CD14-positive monocyte (primary cell): ENCODE results near the gene H1-8. TPM values are rescaled to one million over a fixed set of nuclear protein-coding genes. Genes with fewer than 3 reads are reported as not detected.

Experiments used
- DNase-seq, 3 donors: peaks; one replicate each; pipeline ENCODE4 v3.0.0-alpha.2; 2011 to 2022
- H2AFZ ChIP-seq: 2 replicates; pipeline ENCODE4 v1.6.0; 2012; ENCODE audit warnings: mild to moderate bottlenecking, low read depth, low read length, inconsistent platforms; ENCODE audit not compliant: insufficient read depth, poor library complexity, severe bottlenecking
- H3K27ac ChIP-seq, 2 donors: 1 replicate in 1 of 2; 2 replicates in 1 of 2; pipeline ENCODE4 v1.5.1; 2012 to 2013; ENCODE audit warnings: low read length in 2 of 2, control low read depth in 1 of 2, inconsistent platforms in 1 of 2, low read depth in 1 of 2, mild to moderate bottlenecking in 1 of 2
- H3K27me3 ChIP-seq, 2 donors: one replicate each; pipeline versions ENCODE4 v1.6.0 to v1.6.1; 2011 to 2013; ENCODE audit warnings: low read length in 2 of 2; ENCODE audit not compliant: control insufficient read depth in 2 of 2, insufficient read depth in 2 of 2
- H3K36me3 ChIP-seq, 2 donors: replicated peaks in 1 of 2; 1 replicate in 1 of 2; 2 replicates in 1 of 2; pipeline versions ENCODE4 v1.5.1 to v1.6.1; 2012 to 2013; ENCODE audit warnings: low read length in 2 of 2, control low read depth in 1 of 2, inconsistent platforms in 1 of 2, mild to moderate bottlenecking in 1 of 2; ENCODE audit not compliant: insufficient read depth in 2 of 2, control insufficient read depth in 1 of 2
- H3K4me1 ChIP-seq, 2 donors: 1 replicate in 1 of 2; 2 replicates in 1 of 2; pipeline versions ENCODE4 v1.5.1 to v1.6.1; 2012 to 2013; ENCODE audit warnings: low read length in 2 of 2, control low read depth in 1 of 2, inconsistent platforms in 1 of 2, mild to moderate bottlenecking in 1 of 2, moderate library complexity in 1 of 2; ENCODE audit not compliant: insufficient read depth in 2 of 2, control insufficient read depth in 1 of 2
- H3K4me2 ChIP-seq: replicated peaks from 2 replicates; pipeline ENCODE3; 2012; ENCODE audit warnings: low read length, moderate library complexity, mild to moderate bottlenecking; ENCODE audit not compliant: poor library complexity, severe bottlenecking; ENCODE audit errors: extremely low read depth
- H3K4me3 ChIP-seq, 3 experiments: fragments of 200-600 bp in 1 of 3; sonication (generic) in 1 of 3; replicated peaks in 1 of 3; 1 replicate in 2 of 3; 2 replicates in 1 of 3; pipeline ENCODE4 v1.5.1; 2011 to 2013; ENCODE audit warnings: low read length in 3 of 3, mild to moderate bottlenecking in 3 of 3, control low read depth in 2 of 3, low read depth in 2 of 3, inconsistent platforms in 1 of 3, moderate library complexity in 1 of 3
- H3K79me2 ChIP-seq: 2 replicates; pipeline ENCODE4 v1.6.0; 2012; ENCODE audit warnings: mild to moderate bottlenecking, control low read depth, inconsistent platforms, low read length, moderate library complexity; ENCODE audit not compliant: insufficient read depth
- H3K9ac ChIP-seq: 2 replicates; pipeline ENCODE4 v1.6.0; 2017; ENCODE audit warnings: low read length, mild to moderate bottlenecking; ENCODE audit not compliant: insufficient read depth, poor library complexity, severe bottlenecking
- H3K9me3 ChIP-seq, 2 donors: replicated peaks in 1 of 2; 1 replicate in 1 of 2; 2 replicates in 1 of 2; pipeline versions ENCODE4 v1.5.1 to v1.6.1; 2012 to 2013; ENCODE audit warnings: low read length in 2 of 2, control low read depth in 1 of 2; ENCODE audit not compliant: control insufficient read depth in 1 of 2, insufficient read depth in 1 of 2
- H4K20me1 ChIP-seq: 2 replicates; pipeline ENCODE4 v1.6.0; 2012; ENCODE audit warnings: mild to moderate bottlenecking, low read length, control low read depth, moderate library complexity; ENCODE audit not compliant: insufficient read depth
- H3K27ac Mint-ChIP-seq, 7 donors: one replicate each; pipeline ENCODE4 v1.8.0; 2020; ENCODE audit warnings: mild to moderate bottlenecking in 7 of 7, mixed read lengths in 7 of 7, moderate library complexity in 6 of 7, inconsistent platforms in 2 of 7
- H3K27me3 Mint-ChIP-seq, 3 donors: one replicate each; pipeline ENCODE4 v1.8.0; 2021 to 2022; ENCODE audit warnings: low read depth in 3 of 3, mild to moderate bottlenecking in 3 of 3, mixed read lengths in 3 of 3, moderate library complexity in 3 of 3, inconsistent platforms in 1 of 3
- H3K36me3 Mint-ChIP-seq, 2 donors: one replicate each; pipeline ENCODE4 v1.8.0; 2020; ENCODE audit warnings: mixed read lengths in 2 of 2, inconsistent platforms in 1 of 2, mild to moderate bottlenecking in 1 of 2
- H3K4me1 Mint-ChIP-seq: one replicate; pipeline ENCODE4 v1.8.0; 2020; ENCODE audit warnings: mild to moderate bottlenecking, mixed read lengths
- H3K4me3 Mint-ChIP-seq, 2 donors: one replicate each; pipeline ENCODE4 v1.8.0; 2020; ENCODE audit warnings: mild to moderate bottlenecking in 2 of 2, mixed read lengths in 2 of 2, moderate library complexity in 1 of 2
- H3K9me3 Mint-ChIP-seq, 7 donors: one replicate each; pipeline ENCODE4 v1.8.0; 2020 to 2022; ENCODE audit warnings: mixed read lengths in 7 of 7, mild to moderate bottlenecking in 6 of 7, moderate library complexity in 6 of 7, inconsistent platforms in 2 of 7
- WGBS: methylation state at CpG from one replicate; pipeline ENCODE4 v1.1.5; 2013; ENCODE audit warnings: missing lambda C conversion rate; ENCODE audit not compliant: insufficient coverage; 5-methylcytosine and 5-hydroxymethylcytosine counted together
- intact Hi-C, 2 donors: fragments of 100-400 bp; cut with micrococcal nuclease; formaldehyde crosslinking; loops; one replicate each; pipeline versions ENCODE4 v1.15.0 to v1.15.1; 2023
- polyA plus RNA-seq, 3 donors: library from polyadenylated mRNA; depleted of rRNA in 1 of 3; unstranded in 2 of 3; stranded (reverse) in 1 of 3; fragments of 300-500 nt in 2 of 3; fragments of >200 nt in 1 of 3; fragmentation: Illumina TruSeq in 2 of 3; gene quantifications; 1 replicate in 2 of 3; 2 replicates in 1 of 3; pipeline ENCODE4 v1.2.3, GENCODE V29; 2012 to 2021
- TF ChIP-seq, protein P1 (sequence below): fragments of 200-600 bp; IDR thresholded peaks from one replicate; pipeline ENCODE4 v1.8.0; 2022; ENCODE audit warnings: antibody characterized with exemption, mild to moderate bottlenecking

H1-8 gene
- polyA plus RNA-seq, 3 donors, result not detected

DNA sequence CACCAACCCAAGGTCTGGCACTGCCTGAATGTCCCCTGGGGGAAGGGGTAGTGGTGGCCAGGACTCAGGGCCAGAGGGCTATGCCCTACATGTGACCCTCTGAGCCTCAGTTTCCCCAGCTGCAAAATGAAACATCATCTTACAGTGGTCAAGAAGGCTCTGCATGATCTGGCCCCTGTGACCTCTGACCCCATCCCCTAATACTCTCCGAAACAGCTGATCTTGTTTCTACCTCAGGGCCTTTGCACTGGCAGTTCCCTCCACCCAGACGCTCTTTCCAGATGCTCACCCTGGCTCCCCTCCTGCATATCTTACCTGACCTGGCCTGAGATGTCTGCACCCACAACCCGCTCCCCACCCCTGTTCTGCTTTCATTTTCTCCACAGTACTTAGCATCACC is 41.7 kb downstream of the H1-8 start:
- Histone ChIP-seq H3K27ac (no peak overlapping the region), H3K27me3 (no peaks in the 10 kb centered on the region), H3K4me1 (peaks cover 18 to 19% of the 10 kb centered on the region in 2 donors), H3K36me3 (peaks cover 46 to 99% of the 10 kb centered on the region in 2 donors), H4K20me1 (peaks cover 77% of the 10 kb centered on the region), H3K4me2 (no peak overlapping the region), H3K9ac (no peak overlapping the region), H3K79me2 (peaks cover 6% of the 10 kb centered on the region), H3K9me3 (no peaks in the 10 kb centered on the region), H2AFZ (no peak overlapping the region), H3K4me3 (no peak overlapping the region)
- peaks cover 0 to 2% (median 0%) of the 10 kb centered on the region in 3 donors for H3K27me3 Mint-ChIP-seq
- peak overlapping the region in 1 of 7 donors; percentile 6 for H3K27ac Mint-ChIP-seq
- H3K4me1 Mint-ChIP-seq, result peaks cover 26% of the 10 kb centered on the region
- no peak overlapping the region for H3K4me3 Mint-ChIP-seq
- 46% methylated on average over 2 of the region's 3 CpGs for WGBS
- intact Hi-C loops, result no loop called here
- H3K9me3 Mint-ChIP-seq, result no peaks in the 10 kb centered on the region
- TF ChIP-seq, protein P1, sequence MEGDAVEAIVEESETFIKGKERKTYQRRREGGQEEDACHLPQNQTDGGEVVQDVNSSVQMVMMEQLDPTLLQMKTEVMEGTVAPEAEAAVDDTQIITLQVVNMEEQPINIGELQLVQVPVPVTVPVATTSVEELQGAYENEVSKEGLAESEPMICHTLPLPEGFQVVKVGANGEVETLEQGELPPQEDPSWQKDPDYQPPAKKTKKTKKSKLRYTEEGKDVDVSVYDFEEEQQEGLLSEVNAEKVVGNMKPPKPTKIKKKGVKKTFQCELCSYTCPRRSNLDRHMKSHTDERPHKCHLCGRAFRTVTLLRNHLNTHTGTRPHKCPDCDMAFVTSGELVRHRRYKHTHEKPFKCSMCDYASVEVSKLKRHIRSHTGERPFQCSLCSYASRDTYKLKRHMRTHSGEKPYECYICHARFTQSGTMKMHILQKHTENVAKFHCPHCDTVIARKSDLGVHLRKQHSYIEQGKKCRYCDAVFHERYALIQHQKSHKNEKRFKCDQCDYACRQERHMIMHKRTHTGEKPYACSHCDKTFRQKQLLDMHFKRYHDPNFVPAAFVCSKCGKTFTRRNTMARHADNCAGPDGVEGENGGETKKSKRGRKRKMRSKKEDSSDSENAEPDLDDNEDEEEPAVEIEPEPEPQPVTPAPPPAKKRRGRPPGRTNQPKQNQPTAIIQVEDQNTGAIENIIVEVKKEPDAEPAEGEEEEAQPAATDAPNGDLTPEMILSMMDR, result no peak
- DNase-seq, result no peak
- peaks cover 47 to 86% of the 10 kb centered on the region in 2 donors for H3K36me3 Mint-ChIP-seq

DNA sequence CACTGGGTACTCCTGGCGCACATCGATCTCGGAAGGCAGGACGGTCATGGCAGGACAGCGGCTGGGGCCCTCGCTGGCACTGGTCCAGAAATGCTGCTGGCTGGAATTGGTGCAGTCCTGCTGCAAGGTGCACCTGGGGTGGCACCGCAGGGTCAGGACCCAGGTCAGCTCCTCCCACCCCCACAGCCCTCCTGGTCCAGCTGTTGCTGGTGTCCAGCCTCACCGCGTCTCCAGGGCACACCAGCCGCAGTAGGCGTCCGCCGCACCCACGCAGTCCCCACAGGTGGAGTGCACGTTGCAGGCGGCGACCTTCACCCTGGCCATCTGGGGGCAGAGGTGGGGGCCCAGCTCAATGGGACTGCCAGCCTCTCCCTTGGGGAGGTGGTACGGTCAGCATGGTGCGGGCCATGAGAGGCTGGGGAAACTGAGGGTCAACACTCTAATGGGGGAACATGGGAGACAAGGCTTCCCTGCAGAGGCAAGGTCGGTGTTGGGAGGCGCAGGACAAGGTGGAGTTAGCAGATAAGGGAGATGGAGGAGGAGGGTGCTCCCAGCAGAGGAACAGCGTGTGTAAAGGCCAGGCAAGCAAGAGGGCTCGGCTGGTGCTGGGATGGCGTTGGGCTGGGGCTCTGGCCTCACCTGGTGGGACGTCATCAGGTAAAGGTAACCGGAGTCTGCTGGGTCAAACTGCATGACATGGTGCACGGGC is 43.1 kb downstream of the H1-8 start:
- peaks cover 24% of the 10 kb centered on the region for H3K4me1 Mint-ChIP-seq
- H3K27me3 ChIP-seq, result no peaks in the 10 kb centered on the region
- H2AFZ ChIP-seq, result no peak overlapping the region
- no peak overlapping the region for H3K27ac ChIP-seq
- H3K4me3 ChIP-seq, result no peak overlapping the region
- TF ChIP-seq, protein P1, result no peak
- H3K4me2 ChIP-seq, result no peak overlapping the region
- no peaks in the 10 kb centered on the region for H3K9me3 Mint-ChIP-seq
- no peak overlapping the region for H3K9ac ChIP-seq
- H4K20me1 ChIP-seq, result peaks cover 90% of the 10 kb centered on the region
- H3K27me3 Mint-ChIP-seq, result peaks cover 0 to 2% (median 0%) of the 10 kb centered on the region in 3 donors
- intact Hi-C loops, result no loop called here
- H3K4me3 Mint-ChIP-seq, result no peak overlapping the region
- no peaks in the 10 kb centered on the region for H3K9me3 ChIP-seq
- H3K27ac Mint-ChIP-seq, result peak overlapping the region in 1 of 7 donors; percentile 23
- DNase-seq, result no peak
- 99% methylated on average over 22 of the region's 27 CpGs for WGBS
- H3K36me3 Mint-ChIP-seq, result peaks cover 41 to 85% of the 10 kb centered on the region in 2 donors
- H3K36me3 ChIP-seq, result peaks cover 45 to 90% of the 10 kb centered on the region in 2 donors
- peaks cover 18 to 19% of the 10 kb centered on the region in 2 donors for H3K4me1 ChIP-seq
- peaks cover 20% of the 10 kb centered on the region for H3K79me2 ChIP-seq
